Activated CD8-positive, alpha-beta memory T cell treated with anti-CD3 and anti-CD28 coated beads, Interleukin-2, amount 10 ng/mL, durations not matched to agents 7 days and 5 days (primary cell): ENCODE results near the gene GTF2A1. TPM values are rescaled to one million over a fixed set of nuclear protein-coding genes. Genes with fewer than 3 reads are reported as not detected.
A peak's percentile ranks its signal among the peaks of the same experiment; 100 is the strongest.

ENCODE experiments used
- ATAC-seq: fragments of 150-1000 bp; cut with Tn5 transposase; one replicate; pipeline ENCODE4 v1.10.0; 2021; ENCODE audit warnings: moderate library complexity
- CTCF ChIA-PET: fragments of 350-600 bp; sonication (Branson Sonifier 250); formaldehyde crosslinking; loops from one replicate; lab custom pipeline; 2021; ENCODE audit warnings: antibody characterized with exemption; lab: Charles Lee
- DNase-seq: peaks from one replicate; pipeline ENCODE4 v3.0.0-alpha.2; 2020
- H3K27ac Mint-ChIP-seq: one replicate; pipeline ENCODE4 v1.8.0; 2021; ENCODE audit warnings: mild to moderate bottlenecking, mixed read lengths
- H3K27me3 Mint-ChIP-seq: one replicate; pipeline ENCODE4 v1.8.0; 2021; ENCODE audit warnings: mixed read lengths
- H3K36me3 Mint-ChIP-seq: one replicate; pipeline ENCODE4 v1.8.0; 2021; ENCODE audit warnings: mild to moderate bottlenecking, mixed read lengths
- H3K4me1 Mint-ChIP-seq: one replicate; pipeline ENCODE4 v1.8.0; 2021; ENCODE audit warnings: mixed read lengths
- H3K4me3 Mint-ChIP-seq: one replicate; pipeline ENCODE4 v1.8.0; 2021; ENCODE audit warnings: mild to moderate bottlenecking, moderate library complexity, mixed read lengths
- H3K9me3 Mint-ChIP-seq: one replicate; pipeline ENCODE4 v1.8.0; 2022; ENCODE audit warnings: low read depth, mixed read lengths
- total RNA-seq, 2 experiments: library from RNA; stranded (reverse); gene quantifications; one replicate each; pipeline ENCODE4 v1.2.3, GENCODE V29; 2021

GTF2A1 gene
- total RNA-seq, 2 experiments from 2014 or later = 32.2 to 34.7 TPM

DNA sequence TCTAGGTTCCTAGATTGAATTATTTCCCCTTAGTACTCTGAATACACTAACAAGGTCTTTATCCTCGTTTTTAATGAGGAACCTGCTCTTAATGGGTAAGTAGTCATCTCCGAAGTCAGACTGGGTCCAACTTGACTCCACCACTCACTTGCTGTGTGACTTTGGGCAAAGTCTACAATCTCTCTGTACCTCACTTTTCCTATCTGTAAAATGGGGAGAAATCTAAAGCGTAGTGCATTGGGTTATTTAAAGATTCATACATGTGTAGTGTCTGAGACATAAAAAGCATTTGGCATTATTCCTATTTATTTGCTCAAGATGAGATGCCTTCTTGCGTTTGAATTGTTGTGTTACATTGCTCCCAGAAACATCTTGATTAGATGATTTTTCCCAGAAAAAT is 51.5 kb downstream of the GTF2A1 start:
- H3K27me3 Mint-ChIP-seq = no peaks in the 10 kb centered on the region

DNA sequence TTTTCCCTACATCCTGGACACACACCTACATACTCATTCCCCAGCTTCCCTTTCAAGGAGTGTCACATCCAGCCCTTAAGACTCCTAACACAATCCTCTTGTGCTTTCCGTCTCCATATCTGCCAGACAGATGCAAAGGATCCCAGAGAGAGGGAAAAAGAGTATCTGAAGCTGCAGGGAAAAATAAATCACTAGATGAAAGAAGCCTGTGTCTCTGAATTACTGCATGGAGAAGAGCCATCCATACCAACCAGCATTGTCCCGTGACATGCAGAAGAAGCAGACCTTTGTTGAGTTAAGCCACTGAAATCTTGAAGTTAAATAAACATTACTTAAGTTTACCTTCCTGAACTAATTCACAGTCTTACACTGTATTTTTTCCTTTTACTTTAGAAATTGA is 54.6 kb downstream of the GTF2A1 start:
- H3K36me3 Mint-ChIP-seq = no peaks in the 10 kb centered on the region
- H3K9me3 Mint-ChIP-seq = no peaks in the 10 kb centered on the region
- no peaks in the 10 kb centered on the region for H3K27me3 Mint-ChIP-seq
- no peak overlapping the region for H3K4me3 Mint-ChIP-seq
- CTCF ChIA-PET = no interaction called here
- ATAC-seq = no peak
- H3K27ac Mint-ChIP-seq = no peak overlapping the region
- DNase-seq = no peak
- H3K4me1 Mint-ChIP-seq = peaks cover 30% of the 10 kb centered on the region

More for the DNA sequence above, 51.5 kb downstream of the GTF2A1 start:
- DNase-seq (no peak), ATAC-seq (no peak)
- CTCF ChIA-PET = interaction anchor here (1.1 to 2.9 kb wide), 11 partner anchors 10 to 295 kb away, joined by 3 to 15 read pairs (median 8); partner anchors contain the start of genes GTF2A1 and TSHR
- Mint-ChIP-seq H3K4me1 (peaks cover 41% of the 10 kb centered on the region), H3K27ac (no peak overlapping the region), H3K36me3 (no peaks in the 10 kb centered on the region), H3K4me3 (peak overlapping the region; percentile 90), H3K9me3 (no peaks in the 10 kb centered on the region)

DNA sequence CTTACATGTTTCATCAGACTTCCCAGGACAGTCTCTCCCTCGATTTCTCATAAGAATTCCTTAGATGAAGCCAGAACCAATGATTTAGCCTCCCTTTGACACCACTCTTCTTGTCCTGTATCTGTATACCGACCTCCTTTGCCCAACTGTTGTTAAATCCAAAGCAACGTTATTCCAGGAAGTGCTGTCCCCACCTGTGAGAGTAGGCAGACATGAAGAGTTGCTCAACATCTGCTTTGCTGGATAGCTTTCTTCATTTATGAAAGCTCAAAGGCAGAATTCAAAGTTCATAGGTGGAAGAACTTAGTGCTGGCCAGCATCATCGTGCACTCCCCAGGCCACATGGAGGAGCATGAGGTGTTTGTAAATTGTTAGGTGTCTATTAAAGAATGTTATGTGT is 55.6 kb downstream of the GTF2A1 start:
- Mint-ChIP-seq H3K4me3 (no peak overlapping the region), H3K4me1 (peaks cover 24% of the 10 kb centered on the region), H3K36me3 (no peaks in the 10 kb centered on the region), H3K27me3 (no peaks in the 10 kb centered on the region), H3K9me3 (no peaks in the 10 kb centered on the region), H3K27ac (no peak overlapping the region)
- DNase-seq (no peak), ATAC-seq (no peak)
- CTCF ChIA-PET = interaction anchor here (1.0 to 2.6 kb wide), 2 partner anchors 33 to 177 kb away, joined by 3 to 14 read pairs; no protein-coding TSS in a partner anchor

DNA sequence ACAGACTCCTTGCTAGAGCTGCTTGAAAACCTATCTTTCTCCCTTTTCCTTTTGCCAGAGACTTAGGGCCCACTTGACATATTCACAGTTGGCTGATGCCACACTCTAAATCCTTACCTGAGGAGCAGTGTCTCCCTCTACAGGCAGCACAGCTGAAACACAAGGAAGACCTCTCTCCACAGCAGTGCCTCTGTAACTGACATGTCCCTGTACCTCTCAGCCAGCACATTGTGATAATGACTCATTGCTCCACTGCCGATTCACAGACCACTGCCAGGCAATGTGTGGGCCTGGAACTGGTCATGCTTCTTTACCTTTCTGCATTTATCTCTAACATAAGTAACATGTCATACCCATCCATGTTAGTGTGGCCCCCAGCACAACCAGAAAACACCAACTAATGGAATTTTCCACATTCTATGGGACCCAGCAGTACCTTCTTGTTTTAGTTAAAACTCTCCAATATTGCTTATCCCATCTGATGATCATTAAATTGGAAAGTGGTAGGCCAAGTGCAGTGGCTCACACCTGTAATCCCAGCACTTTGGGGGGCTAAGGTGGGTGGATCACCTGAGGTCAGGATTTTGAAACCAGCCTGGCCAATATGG is 56.5 kb downstream of the GTF2A1 start:
- ATAC-seq (peak; percentile 96), DNase-seq (peak; percentile 79)
- H3K27ac Mint-ChIP-seq = no peak overlapping the region
- H3K4me3 Mint-ChIP-seq = no peak overlapping the region
- H3K9me3 Mint-ChIP-seq = peaks cover 3% of the 10 kb centered on the region
- CTCF ChIA-PET = interaction anchor here (0.9 to 2.6 kb wide), 6 partner anchors 12 to 176 kb away, joined by 3 to 14 read pairs (median 3); no protein-coding TSS in a partner anchor
- H3K36me3 Mint-ChIP-seq = no peaks in the 10 kb centered on the region
- H3K27me3 Mint-ChIP-seq = no peaks in the 10 kb centered on the region
- H3K4me1 Mint-ChIP-seq = peaks cover 18% of the 10 kb centered on the region

DNA sequence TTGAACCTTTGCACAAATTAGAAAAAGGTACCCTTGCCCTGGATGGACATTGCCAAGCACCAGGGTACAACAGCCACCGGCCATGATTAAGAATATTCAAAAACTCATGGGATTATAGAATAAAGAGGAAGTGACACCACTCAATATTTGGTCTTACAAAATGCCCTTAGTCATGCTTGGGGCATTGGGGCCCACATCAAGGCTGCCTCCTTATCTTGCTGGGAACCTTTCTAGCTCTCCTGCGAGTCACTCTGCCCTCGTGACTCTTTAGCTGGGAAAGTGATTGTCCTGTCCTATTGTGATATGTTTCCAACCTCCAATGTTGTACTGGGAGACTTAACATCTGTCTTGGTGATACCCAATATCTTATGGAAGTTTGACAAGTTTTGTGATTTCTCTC is 57.8 kb downstream of the GTF2A1 start:
- ATAC-seq = no peak
- Mint-ChIP-seq H3K27me3 (no peaks in the 10 kb centered on the region), H3K36me3 (no peaks in the 10 kb centered on the region)

DNA sequence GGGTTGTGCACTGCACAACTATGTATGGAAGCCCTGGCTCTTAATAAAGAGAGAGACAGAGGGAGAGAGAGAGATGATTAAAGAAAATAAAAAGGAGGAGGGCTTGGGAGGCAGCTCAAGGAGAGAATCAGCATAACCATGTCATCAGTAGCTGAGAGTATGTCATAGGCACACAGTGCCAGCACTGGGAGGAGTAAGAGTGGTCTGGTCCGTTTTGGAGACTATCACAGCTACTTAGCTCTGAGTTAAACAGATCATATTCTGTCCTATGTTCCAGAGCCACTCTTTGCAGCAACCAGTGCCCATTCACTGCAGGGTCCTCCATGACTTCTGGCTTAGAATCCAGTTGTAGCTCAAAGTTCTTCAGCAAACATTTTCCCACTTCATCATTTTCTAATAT is 59.0 kb downstream of the GTF2A1 start:
- H3K4me3 Mint-ChIP-seq = no peak overlapping the region
- ATAC-seq = no peak
- CTCF ChIA-PET = interaction anchor here (0.9 to 3.2 kb wide), 2 partner anchors 9 to 166 kb away, joined by 3 to 10 read pairs; no protein-coding TSS in a partner anchor

More for the DNA sequence above, 57.8 kb downstream of the GTF2A1 start:
- Mint-ChIP-seq H3K9me3 (peaks cover 3% of the 10 kb centered on the region), H3K4me1 (peaks cover 8% of the 10 kb centered on the region), H3K4me3 (no peak overlapping the region), H3K27ac (no peak overlapping the region)
- CTCF ChIA-PET = interaction anchor here (1.1 to 3.2 kb wide), 3 partner anchors 8 to 166 kb away, joined by 3 to 10 read pairs (median 10); no protein-coding TSS in a partner anchor
- DNase-seq = no peak

DNA sequence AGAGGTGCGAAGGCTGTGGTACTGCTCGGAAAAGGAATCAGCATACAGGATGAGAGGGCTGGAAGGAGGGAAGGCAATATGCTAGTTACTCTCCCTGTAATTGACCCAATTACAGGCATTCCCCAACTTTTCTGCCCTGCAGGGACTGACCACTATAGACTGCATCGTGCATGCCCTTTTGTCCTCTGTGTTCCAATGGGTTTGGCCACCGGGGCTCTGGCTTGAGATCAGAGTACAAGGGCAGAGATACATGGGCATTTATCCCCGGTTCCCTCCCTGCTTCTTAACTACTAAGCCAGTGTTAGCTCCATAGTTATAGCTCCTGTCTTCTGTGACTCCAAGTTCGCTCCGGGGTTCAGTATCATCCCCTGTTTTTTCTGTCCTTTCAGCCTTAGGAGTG is 59.7 kb downstream of the GTF2A1 start:
- Mint-ChIP-seq H3K27ac (no peak overlapping the region), H3K36me3 (no peaks in the 10 kb centered on the region), H3K9me3 (peaks cover 3% of the 10 kb centered on the region), H3K27me3 (no peaks in the 10 kb centered on the region), H3K4me3 (no peak overlapping the region), H3K4me1 (peaks cover 8% of the 10 kb centered on the region)
- CTCF ChIA-PET = interaction anchor here (1.2 to 3.2 kb wide), 2 partner anchors 10 to 165 kb away, joined by 4 to 10 read pairs; no protein-coding TSS in a partner anchor
- ATAC-seq (no peak), DNase-seq (no peak)

More for the DNA sequence above, 59.0 kb downstream of the GTF2A1 start:
- DNase-seq = no peak
- Mint-ChIP-seq H3K9me3 (peaks cover 3% of the 10 kb centered on the region), H3K4me1 (peaks cover 8% of the 10 kb centered on the region), H3K36me3 (no peaks in the 10 kb centered on the region), H3K27ac (no peak overlapping the region), H3K27me3 (no peaks in the 10 kb centered on the region)

DNA sequence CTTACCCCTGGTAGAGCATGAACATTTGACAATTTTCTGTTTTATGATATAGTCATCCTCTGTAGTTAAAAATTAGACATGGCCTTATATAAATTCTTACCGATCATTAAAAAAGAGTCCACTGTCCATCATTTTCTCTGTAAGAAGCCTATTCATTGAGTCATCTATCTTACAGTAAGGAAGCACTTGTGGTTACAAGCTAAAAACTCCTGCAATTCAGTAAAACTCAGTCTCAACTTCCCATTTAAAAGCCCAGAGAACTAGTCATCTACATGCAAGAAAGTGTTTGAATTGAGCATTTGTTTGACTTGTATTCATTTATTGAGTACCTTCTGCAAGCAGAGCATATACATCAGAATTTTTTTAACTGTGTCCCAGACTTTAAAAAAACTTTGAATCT is 63.3 kb downstream of the GTF2A1 start:
- Mint-ChIP-seq H3K36me3 (no peaks in the 10 kb centered on the region), H3K4me1 (peaks cover 6% of the 10 kb centered on the region), H3K9me3 (peaks cover 3% of the 10 kb centered on the region), H3K27ac (no peak overlapping the region), H3K4me3 (no peak overlapping the region), H3K27me3 (no peaks in the 10 kb centered on the region)
- CTCF ChIA-PET = interaction anchor here (1.1 kb wide), 1 partner anchor 15 kb away, joined by 3 read pairs; no protein-coding TSS in a partner anchor
- ATAC-seq (no peak), DNase-seq (no peak)

DNA sequence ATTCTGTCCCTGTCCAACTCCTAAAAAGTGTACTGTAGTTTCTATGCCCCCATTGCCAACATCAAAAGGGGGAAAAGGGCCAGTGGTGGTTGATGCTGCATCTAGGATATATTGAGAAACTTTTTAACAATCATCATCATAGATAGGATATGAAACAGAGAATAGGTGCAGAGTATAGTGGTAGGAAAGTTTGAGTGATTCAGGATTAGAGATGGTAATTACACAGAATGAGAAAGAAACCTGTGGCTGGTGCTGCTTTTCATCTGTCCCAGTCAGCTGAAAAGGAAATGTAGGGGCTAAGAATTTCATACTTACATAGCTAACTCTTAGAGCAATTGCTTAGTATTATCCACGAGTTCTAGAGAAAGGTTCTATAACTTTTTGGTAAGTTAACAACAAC is 67.6 kb downstream of the GTF2A1 start:
- Mint-ChIP-seq H3K4me3 (no peak overlapping the region), H3K27me3 (no peaks in the 10 kb centered on the region), H3K4me1 (peaks cover 6% of the 10 kb centered on the region), H3K36me3 (no peaks in the 10 kb centered on the region), H3K9me3 (no peaks in the 10 kb centered on the region), H3K27ac (no peak overlapping the region)
- DNase-seq (no peak), ATAC-seq (peak; percentile 16)
- CTCF ChIA-PET = interaction anchor here (0.6 to 1.4 kb wide), 2 partner anchors 17 to 262 kb away, joined by 3 to 4 read pairs; no protein-coding TSS in a partner anchor

DNA sequence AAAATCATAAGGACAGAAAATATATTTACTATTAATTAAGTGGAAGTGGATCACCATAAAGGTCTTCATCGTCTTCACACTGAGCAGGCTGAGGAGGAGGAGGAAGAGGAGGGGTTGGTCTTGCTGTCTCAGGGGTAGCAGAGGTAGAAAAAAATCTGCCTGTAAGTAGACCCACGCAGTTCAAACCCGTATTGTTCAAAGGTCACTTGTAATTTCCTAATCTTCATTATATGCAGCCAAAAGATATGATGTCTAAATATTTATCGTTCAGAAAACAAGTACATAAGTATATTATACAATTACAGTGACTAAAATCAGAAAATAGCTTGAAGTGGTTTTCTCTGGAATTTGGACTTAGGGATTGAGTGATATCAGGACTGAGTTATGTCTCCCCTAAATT is 72.1 kb downstream of the GTF2A1 start:
- Mint-ChIP-seq H3K9me3 (no peaks in the 10 kb centered on the region), H3K27me3 (no peaks in the 10 kb centered on the region), H3K4me3 (no peak overlapping the region), H3K4me1 (peaks cover 17% of the 10 kb centered on the region), H3K27ac (no peak overlapping the region), H3K36me3 (no peaks in the 10 kb centered on the region)
- ATAC-seq = no peak
- no peak for DNase-seq
- CTCF ChIA-PET = no interaction called here

DNA sequence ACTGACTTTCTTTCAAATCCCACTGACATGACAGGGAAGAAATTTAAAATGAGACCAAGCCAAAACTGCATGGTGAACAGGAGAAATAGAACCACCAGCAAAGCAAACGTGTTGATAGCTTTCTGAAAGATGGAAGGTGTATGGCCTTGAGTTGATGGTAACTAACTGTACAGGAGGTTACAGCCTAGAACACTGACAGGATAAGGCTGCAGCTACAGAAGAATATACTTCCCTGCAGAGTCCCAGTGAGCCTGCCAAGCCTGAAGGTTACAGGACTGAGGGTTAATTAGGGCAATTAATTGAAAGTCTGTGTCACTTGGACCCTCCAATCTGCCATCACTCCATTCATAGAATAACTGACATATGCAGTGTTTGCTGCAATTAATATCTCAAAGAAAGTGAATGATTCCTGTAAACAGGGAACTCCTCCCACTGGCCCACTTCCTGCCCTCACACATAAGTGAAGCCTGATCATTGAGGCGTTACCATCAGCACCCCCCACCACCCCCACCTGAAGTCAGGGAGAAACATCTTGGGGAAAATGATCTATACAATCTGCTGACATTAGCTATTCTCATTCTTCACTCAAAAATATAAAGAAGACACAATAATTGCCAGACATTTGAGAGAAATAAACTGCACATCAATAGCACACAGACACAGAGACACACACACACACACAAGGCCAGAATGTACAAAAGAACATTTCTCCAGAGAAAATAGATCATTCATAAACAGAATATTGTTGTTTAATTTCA is 73.4 kb downstream of the GTF2A1 start:
- CTCF ChIA-PET = interaction anchor here (1.3 kb wide), 1 partner anchor 17 kb away, joined by 3 read pairs; no protein-coding TSS in a partner anchor
- ATAC-seq = peak; percentile 12
- no peaks in the 10 kb centered on the region for H3K27me3 Mint-ChIP-seq

DNA sequence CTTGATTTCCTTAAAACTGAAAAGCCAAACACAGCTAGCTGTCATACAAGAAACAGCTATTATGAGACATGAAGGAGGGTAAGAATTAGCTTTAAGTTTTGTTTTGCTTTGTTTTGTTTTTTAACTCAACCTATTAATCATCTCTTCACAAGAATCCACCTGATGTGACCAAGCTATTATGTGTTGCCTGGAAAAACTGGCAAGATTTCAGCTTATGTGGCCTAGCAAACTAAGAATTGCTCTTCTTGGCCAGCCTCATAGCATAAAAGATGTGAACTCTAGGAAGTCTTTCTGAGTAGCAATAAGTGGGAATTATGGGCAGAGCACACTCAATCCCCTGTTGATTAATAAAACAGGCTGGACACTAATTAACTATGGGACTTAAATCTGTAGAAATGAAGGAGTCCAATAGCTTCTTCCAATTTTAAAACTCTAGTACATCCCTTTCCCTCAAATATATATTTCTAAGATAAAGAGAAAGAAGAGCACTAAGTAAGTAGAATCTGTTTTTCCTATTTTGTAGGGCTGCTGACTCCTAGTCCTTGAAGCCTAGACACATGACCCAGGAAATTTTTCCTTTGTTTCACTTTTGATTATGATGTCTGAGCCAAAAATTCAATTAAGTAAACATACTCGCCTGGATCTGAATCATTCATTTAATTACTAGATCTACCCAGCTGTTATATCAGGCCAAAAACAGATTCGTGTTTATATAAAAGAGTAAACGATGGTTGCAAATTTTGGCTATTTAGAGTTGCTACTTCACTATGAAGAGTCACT is 75.7 kb downstream of the GTF2A1 start:
- Mint-ChIP-seq H3K27ac (no peak overlapping the region), H3K9me3 (no peaks in the 10 kb centered on the region), H3K4me3 (no peak overlapping the region), H3K4me1 (peaks cover 11% of the 10 kb centered on the region), H3K27me3 (no peaks in the 10 kb centered on the region), H3K36me3 (no peaks in the 10 kb centered on the region)
- ATAC-seq (no peak), DNase-seq (no peak)
- CTCF ChIA-PET = interaction anchor here (2.6 kb wide), 1 partner anchor 25 kb away, joined by 9 read pairs; no protein-coding TSS in a partner anchor

More for the DNA sequence above, 73.4 kb downstream of the GTF2A1 start:
- no peak overlapping the region for H3K27ac Mint-ChIP-seq
- H3K4me1 Mint-ChIP-seq = peaks cover 11% of the 10 kb centered on the region
- no peak overlapping the region for H3K4me3 Mint-ChIP-seq
- H3K36me3 Mint-ChIP-seq = no peaks in the 10 kb centered on the region
- no peak for DNase-seq
- no peaks in the 10 kb centered on the region for H3K9me3 Mint-ChIP-seq

DNA sequence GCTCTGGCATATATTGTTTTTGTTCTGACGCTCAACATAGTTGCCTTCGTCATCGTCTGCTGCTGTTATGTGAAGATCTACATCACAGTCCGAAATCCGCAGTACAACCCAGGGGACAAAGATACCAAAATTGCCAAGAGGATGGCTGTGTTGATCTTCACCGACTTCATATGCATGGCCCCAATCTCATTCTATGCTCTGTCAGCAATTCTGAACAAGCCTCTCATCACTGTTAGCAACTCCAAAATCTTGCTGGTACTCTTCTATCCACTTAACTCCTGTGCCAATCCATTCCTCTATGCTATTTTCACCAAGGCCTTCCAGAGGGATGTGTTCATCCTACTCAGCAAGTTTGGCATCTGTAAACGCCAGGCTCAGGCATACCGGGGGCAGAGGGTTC is 77.0 kb downstream of the GTF2A1 start:
- Mint-ChIP-seq H3K27me3 (no peaks in the 10 kb centered on the region), H3K4me1 (peaks cover 11% of the 10 kb centered on the region), H3K27ac (no peak overlapping the region), H3K9me3 (no peaks in the 10 kb centered on the region), H3K36me3 (no peaks in the 10 kb centered on the region), H3K4me3 (no peak overlapping the region)
- CTCF ChIA-PET = no interaction called here
- ATAC-seq (no peak), DNase-seq (no peak)
